Brain pericyte (primary cell): Measurements from ENCODE around the gene HSPA8.
"Not testable (repeated sequence)": the region's sequence is repeated elsewhere in the genome, so short reads cannot be mapped to it uniquely, and the experiment has no call there.

ENCODE experiments used
- DNase-seq: peaks from one replicate; pipeline ENCODE4 v3.0.0-alpha.2; 2012; ENCODE audit warnings: low read depth, low spot score

The HSPA8 gene

GRCh38 chr11:123061403-123062157 lies at the start of gene HSPA8:
TSS of gene HSPA8 (minus strand) at chr11:123062136. CDS start at chr11:123061324, 812 bp downstream.
- no peak for DNase-seq

GRCh38 chr11:123111465-123111864 lies 49.5 kb upstream of the HSPA8 start:
- DNase-seq = no peak

GRCh38 chr11:123110397-123110796 lies 48.5 kb upstream of the HSPA8 start:
- DNase-seq = no peak

GRCh38 chr11:123107945-123108495 lies 46.1 kb upstream of the HSPA8 start:
- DNase-seq = no peak

- DNase-seq = no peak
Observed at GRCh38 chr11:123104697-123105096, 42.8 kb upstream of the HSPA8 start.

- peak; percentile 30 for DNase-seq
Observed at GRCh38 chr11:123103326-123103980, 41.5 kb upstream of the HSPA8 start.

- DNase-seq = no peak
Observed at GRCh38 chr11:123100379-123101085, 38.6 kb upstream of the HSPA8 start.

- DNase-seq = no peak
Observed at GRCh38 chr11:123098990-123099389, 37.1 kb upstream of the HSPA8 start.

GRCh38 chr11:123093739-123094138 lies 31.8 kb upstream of the HSPA8 start:
- no peak for DNase-seq

GRCh38 chr11:123091506-123091905 lies 29.6 kb upstream of the HSPA8 start:
- DNase-seq = no peak

GRCh38 chr11:123090168-123090567 lies 28.2 kb upstream of the HSPA8 start:
- DNase-seq = not testable (repeated sequence)

GRCh38 chr11:123088896-123089295 lies 27.0 kb upstream of the HSPA8 start:
- DNase-seq = not testable (repeated sequence)

GRCh38 chr11:123087657-123088056 lies 25.7 kb upstream of the HSPA8 start:
- not testable (repeated sequence) for DNase-seq

- no peak for DNase-seq
Observed at GRCh38 chr11:123086305-123086704, 24.4 kb upstream of the HSPA8 start.

GRCh38 chr11:123085497-123085896 lies 23.6 kb upstream of the HSPA8 start:
- DNase-seq = no peak

GRCh38 chr11:123084454-123084853 lies 22.5 kb upstream of the HSPA8 start:
- no peak for DNase-seq

- peak; percentile 90 for DNase-seq
Observed at GRCh38 chr11:123083623-123084029, 21.7 kb upstream of the HSPA8 start.

GRCh38 chr11:123082977-123083376 lies 21.0 kb upstream of the HSPA8 start:
- no peak for DNase-seq

- no peak for DNase-seq
Observed at GRCh38 chr11:123080015-123080414, 18.1 kb upstream of the HSPA8 start.

GRCh38 chr11:123076484-123076883 lies 14.5 kb upstream of the HSPA8 start:
- DNase-seq = no peak

GRCh38 chr11:123073343-123074057 lies 11.6 kb upstream of the HSPA8 start:
- DNase-seq = no peak

GRCh38 chr11:123072762-123073161 lies 10.8 kb upstream of the HSPA8 start:
- DNase-seq = no peak
